ENCODE results near the gene TACR2.

TACR2 gene

DNA sequence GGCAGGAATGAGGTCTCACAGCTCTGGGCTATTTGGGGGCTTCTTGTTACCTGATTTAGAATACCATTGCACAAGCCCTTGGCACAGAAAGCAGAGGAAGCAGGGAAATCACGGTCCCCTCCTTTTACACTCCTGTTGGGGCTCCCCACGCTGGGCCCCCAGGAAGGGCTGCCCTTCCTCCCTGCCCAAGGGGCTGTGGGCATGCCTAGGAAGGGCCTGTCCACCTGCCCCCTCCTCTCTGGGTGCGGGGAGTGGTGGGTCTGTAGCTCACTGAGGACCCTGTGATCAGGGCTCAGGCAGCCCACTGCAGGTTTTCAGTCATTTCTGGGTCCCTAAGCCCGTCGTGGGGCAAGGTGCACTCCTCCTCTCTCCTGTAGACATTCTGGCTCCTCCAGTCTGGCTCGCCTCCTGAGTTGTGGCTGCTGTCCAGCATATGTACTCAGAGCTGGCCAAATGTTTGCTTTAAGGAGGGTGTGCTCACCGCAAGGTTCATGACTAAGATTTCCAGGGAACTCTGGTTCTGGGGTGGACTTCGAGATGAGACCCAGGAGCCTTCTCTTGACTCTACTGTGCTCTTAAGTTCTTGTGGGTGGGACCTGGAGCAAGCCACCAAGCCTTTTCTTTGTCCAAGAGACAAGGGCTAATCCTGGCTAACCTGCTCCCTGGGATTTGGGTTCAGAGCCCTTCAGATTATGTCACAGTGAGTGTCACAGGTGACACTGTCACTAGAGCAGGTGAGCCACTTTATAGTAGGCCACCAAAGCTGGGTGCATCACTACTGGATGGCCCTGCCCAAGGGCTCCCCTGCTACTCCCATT lies 56.0 kb downstream of the TACR2 start:
- Histone ChIP-seq H3K27ac (peak overlapping the region; percentile 73 to 97), H3K4me3 (peak overlapping the region; percentile 35)
- TF ChIP-seq, protein P1, sequence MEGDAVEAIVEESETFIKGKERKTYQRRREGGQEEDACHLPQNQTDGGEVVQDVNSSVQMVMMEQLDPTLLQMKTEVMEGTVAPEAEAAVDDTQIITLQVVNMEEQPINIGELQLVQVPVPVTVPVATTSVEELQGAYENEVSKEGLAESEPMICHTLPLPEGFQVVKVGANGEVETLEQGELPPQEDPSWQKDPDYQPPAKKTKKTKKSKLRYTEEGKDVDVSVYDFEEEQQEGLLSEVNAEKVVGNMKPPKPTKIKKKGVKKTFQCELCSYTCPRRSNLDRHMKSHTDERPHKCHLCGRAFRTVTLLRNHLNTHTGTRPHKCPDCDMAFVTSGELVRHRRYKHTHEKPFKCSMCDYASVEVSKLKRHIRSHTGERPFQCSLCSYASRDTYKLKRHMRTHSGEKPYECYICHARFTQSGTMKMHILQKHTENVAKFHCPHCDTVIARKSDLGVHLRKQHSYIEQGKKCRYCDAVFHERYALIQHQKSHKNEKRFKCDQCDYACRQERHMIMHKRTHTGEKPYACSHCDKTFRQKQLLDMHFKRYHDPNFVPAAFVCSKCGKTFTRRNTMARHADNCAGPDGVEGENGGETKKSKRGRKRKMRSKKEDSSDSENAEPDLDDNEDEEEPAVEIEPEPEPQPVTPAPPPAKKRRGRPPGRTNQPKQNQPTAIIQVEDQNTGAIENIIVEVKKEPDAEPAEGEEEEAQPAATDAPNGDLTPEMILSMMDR (IDR thresholded peaks at IDR 0.05) = no peak
- peak; percentile 91 for DNase-seq (ENCODE audit: low spot score)

DNA sequence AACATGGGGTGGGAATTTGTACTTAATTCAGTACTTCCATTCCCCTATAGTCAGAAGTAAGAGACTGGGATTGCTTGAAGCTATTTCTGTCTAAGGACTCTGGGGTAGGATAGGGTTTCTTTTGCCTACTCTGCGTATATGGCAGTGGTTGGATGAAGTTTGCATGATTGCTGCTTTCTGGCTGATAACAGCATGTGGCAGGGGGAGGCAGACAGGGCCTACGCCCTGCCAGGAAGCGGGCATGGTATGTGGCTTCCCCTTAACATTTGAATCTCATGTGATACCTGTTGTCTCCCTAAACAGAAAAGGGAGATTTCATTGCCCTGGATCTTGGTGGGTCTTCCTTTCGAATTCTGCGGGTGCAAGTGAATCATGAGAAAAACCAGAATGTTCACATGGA lies 57.1 kb downstream of the TACR2 start:
- TF ChIP-seq, protein P1 (IDR thresholded peaks at IDR 0.05) = no peak
- Histone ChIP-seq H3K4me3 (no peak overlapping the region), H3K27ac (peak overlapping the region; percentile 73 to 97)
- no peak for DNase-seq (ENCODE audit: low spot score)

DNA sequence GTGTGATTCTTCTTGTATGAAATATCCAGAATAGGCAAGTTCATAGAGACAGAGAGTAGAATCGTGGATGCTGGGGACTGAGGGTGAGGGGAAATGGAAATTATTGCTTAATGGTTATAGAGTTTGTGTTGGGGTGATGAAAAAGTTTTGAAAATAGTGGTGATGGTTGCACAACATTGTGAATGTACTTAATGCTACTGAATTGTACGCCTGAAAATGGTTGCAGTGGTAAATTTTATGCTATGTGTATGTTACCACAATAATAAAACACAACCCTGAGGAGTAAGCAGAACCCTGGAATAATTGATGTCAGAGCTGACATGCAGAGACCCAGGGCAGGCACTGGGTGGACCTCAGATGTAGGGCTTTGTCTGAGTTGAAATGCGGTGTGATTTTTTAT lies 57.6 kb downstream of the TACR2 start:
- peak overlapping the region; percentile 73 to 97 for H3K27ac ChIP-seq

DNA sequence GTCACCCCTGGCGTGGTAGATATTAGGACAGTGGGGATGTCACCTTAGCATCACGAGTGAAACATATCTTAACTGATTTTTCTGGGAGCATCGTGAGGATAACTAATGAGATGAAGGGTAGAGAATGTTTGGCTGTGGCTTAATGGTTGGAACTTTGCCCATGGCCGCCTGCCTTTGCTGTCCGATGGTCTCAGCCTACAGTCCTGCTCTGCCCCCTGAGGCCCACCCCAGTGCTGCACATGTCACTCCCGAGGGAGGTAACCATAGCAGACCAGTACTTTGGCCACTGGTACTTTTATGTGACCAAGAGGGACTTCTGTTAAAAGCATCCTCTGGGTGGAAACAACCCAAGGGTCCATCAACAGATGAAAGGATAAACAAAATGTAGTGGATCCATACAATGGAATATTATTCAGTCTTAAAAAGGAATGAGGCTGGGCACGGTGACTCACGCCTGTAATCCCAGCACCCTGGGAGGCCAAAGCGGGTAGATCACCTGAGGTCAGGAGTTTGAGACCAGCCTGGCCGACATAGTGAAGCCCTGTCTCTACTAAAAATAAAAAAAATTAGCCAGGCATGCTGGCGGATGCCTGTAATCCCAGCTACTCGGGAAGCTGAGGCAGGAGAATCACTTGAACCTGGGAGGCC lies 58.4 kb downstream of the TACR2 start:
- no peak for DNase-seq (ENCODE audit: low spot score)
- Histone ChIP-seq H3K4me3 (no peak overlapping the region), H3K27ac (peak overlapping the region in 1 of 2 donors; percentile 71)
- TF ChIP-seq, protein P1 (IDR thresholded peaks at IDR 0.05) = no peak

More for the DNA sequence above, 57.6 kb downstream of the TACR2 start:
- no peak for DNase-seq (ENCODE audit: low spot score)
- no peak overlapping the region for H3K4me3 ChIP-seq
- TF ChIP-seq, protein P1 (IDR thresholded peaks at IDR 0.05) = no peak

DNA sequence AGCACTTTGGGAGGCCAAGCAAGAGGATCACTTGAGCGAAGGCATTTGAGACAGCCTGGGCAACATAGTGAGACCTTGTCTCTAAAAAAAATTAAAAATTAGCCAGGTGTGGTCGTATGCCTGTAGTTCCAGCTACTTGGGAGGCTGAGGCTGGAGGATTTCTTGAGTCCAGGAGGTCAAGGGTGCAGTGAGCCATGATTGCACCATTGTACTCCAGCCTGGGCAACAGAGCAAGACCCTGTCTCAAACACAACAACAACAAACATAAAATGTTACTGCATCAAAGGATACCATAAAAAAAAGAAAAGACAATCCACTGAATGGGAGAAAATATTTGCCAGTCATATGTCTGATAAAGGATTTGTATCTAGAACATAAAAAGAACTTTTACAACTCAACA lies 60.5 kb downstream of the TACR2 start:
- no peak for DNase-seq (ENCODE audit: low spot score)
- TF ChIP-seq, protein P1 (IDR thresholded peaks at IDR 0.05) = no peak
- Histone ChIP-seq H3K27ac (no peak overlapping the region), H3K4me3 (no peak overlapping the region)

DNA sequence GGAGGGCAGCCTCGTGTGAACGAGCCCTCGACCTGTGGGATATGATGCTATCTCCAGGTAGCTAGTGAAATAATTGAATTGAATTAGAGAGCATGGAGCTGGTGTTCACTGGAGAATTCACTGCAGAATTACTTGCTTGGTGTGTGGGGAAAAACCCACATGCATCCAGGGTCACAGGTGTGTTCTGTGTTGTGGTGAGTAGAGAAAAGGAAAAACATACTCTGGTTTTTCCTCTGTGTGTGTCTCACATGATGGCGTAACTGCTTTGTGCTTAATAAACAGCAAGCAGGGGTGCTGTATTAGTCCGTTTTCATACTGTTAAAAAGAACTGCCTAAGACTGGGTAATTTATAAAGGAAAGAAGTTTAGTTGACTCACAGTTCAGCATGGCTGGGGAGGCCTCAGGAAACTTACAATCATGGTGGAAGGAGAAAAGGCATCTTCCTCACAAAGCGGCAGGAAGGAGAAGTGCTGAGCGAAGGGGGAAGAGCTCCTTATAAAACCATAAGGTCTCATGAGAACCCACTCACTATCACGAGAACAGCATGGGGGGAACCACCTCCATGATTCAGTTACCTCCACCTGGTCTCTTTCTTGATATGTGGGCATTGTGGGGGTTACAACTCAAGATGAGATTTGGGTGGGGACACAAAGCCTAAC lies 62.6 kb downstream of the TACR2 start:
- TF ChIP-seq, protein P1 (IDR thresholded peaks at IDR 0.05) = no peak
- peak overlapping the region; percentile 9 to 35 for H3K27ac ChIP-seq
- no peak for DNase-seq (ENCODE audit: low spot score)
- no peak overlapping the region for H3K4me3 ChIP-seq

Data from coronary artery (tissue), 2 donors.